Breast epithelium (tissue), 4 donors: Measurements from ENCODE around the gene DPP8. TPM values are rescaled to one million over a fixed set of nuclear protein-coding genes. Genes with fewer than 3 reads are reported as not detected.

ENCODE experiments used
- DNase-seq, 2 donors: peaks; one replicate each; pipeline ENCODE4 v3.0.0-alpha.2; 2019; ENCODE audit warnings: low spot score in 2 of 2
- H3K27ac ChIP-seq, 2 donors: fragments of 200-600 bp; sonication (generic) in 1 of 2; one replicate each; pipeline ENCODE4 v1.5.1; 2016 to 2019; ENCODE audit warnings: mild to moderate bottlenecking in 1 of 2
- H3K27me3 ChIP-seq, 2 donors: fragments of 200-600 bp; sonication (generic) in 1 of 2; one replicate each; pipeline versions ENCODE4 v1.5.1 to v1.6.0; 2017 to 2019; ENCODE audit warnings: control low read depth in 1 of 2, mild to moderate bottlenecking in 1 of 2
- H3K36me3 ChIP-seq: fragments of 200-600 bp; one replicate; pipeline ENCODE4 v1.5.1; 2019
- H3K4me1 ChIP-seq, 2 donors: fragments of 200-600 bp; sonication (generic); one replicate each; pipeline ENCODE4 v1.5.1; 2016 to 2019; ENCODE audit warnings: control low read depth in 1 of 2
- H3K4me3 ChIP-seq, 3 donors: fragments of 200-600 bp; sonication (generic); 1 replicate in 2 of 3; 2 replicates in 1 of 3; pipeline ENCODE4 v1.5.1; 2016 to 2019; ENCODE audit warnings: mild to moderate bottlenecking in 3 of 3, moderate library complexity in 2 of 3
- H3K9me3 ChIP-seq, 2 donors: fragments of 200-600 bp; sonication (generic) in 1 of 2; one replicate each; pipeline ENCODE4 v1.5.1; 2016 to 2019; ENCODE audit warnings: control low read depth in 1 of 2
- CTCF ChIP-seq, 3 donors: fragments of 450-650 bp; IDR thresholded peaks; one replicate each; pipeline ENCODE4 v1.5.1; 2016 to 2017; ENCODE audit warnings: antibody characterized with exemption in 3 of 3, mild to moderate bottlenecking in 3 of 3, moderate library complexity in 3 of 3
- POLR2A ChIP-seq: fragments of 450-650 bp; IDR thresholded peaks from one replicate; pipeline ENCODE4 v1.6.1; 2016; ENCODE audit warnings: antibody characterized with exemption, mild to moderate bottlenecking, moderate library complexity
- POLR2AphosphoS5 ChIP-seq, 3 donors: sonication (generic); formaldehyde crosslinking; IDR thresholded peaks; one replicate each; pipeline ENCODE4 v1.6.1; 2017; ENCODE audit warnings: antibody characterized with exemption in 3 of 3
- intact Hi-C: fragments of 100-400 bp; cut with DNase I; formaldehyde crosslinking; loops from one replicate; pipeline ENCODE4 v1.15.1; 2023; ENCODE audit warnings: low total_unique reads
- total RNA-seq, 3 donors: library from RNA; depleted of rRNA; stranded (reverse); fragments of >200 nt; gene quantifications; one replicate each; pipeline ENCODE4 v1.1.0, GENCODE V29; 2016

DPP8 gene
- total RNA-seq, 3 donors from 2014 or later: 35.0 to 47.0 (median 42.6) TPM

DNA sequence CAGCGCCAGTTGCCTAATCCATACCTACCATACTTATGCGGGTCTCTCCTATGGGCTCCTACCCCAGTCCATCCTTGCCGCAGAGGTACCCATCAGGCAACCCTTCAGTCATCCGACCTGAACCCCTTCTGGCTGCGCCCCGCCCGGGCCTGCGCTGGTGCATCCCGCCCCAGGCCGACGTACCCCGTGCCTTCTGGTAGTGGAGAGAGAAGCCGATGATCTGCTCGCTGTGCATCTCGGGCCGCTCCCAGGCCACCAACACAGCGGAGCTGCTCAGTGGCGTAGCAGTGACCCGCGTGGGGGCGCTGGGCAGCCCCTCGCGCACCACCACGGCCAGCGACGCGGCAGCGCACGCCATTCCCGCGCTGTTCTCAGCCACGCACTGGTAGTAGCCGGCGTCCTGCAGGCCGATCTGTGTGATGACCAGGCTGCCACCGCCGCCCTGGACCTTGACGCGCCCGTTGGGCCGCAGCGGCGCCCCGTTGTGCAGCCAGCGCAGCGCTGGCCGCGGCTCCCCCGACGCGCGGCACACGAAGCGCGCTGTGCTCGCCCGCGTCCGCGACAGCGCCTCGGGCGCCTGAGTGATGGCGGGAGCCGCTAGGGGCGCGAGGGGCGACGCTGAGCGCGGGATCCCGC, 121.8 kb downstream of the DPP8 start:
- no peak for TF ChIP-seq POLR2AphosphoS5 (IDR thresholded peaks at IDR 0.05)
- TF ChIP-seq CTCF (IDR thresholded peaks at IDR 0.05): no peak
- no peak for DNase-seq
- Histone ChIP-seq H3K27me3 (peaks cover 3 to 33% of the 10 kb centered on the region in 2 donors), H3K4me1 (no peaks in the 10 kb centered on the region), H3K27ac (no peak overlapping the region), H3K4me3 (peak overlapping the region in 2 of 3 donors; percentile 20 to 46), H3K9me3 (no peaks in the 10 kb centered on the region), H3K36me3 (no peaks in the 10 kb centered on the region)
- intact Hi-C loops: no loop called here

DNA sequence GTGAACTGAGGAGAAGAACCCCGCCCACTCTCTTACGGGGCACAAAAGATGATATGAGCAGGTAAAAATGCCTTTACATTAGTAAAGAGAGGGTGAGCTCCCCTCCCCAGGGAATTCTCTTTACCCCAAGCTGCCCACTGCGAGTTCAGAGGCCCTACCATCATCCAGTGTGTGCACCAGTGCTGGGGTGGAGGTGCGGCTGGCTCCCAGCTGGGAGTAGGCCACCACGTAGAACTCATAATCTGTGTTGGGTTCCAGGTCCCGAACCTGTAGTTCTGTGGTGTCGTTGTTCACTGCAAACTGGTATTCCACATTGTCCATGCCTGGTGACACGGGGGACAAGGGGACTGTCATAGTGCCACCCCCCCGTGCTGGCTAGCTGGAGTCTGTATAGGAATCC, 122.6 kb downstream of the DPP8 start:
- H3K4me1 ChIP-seq: no peaks in the 10 kb centered on the region
- H3K9me3 ChIP-seq: no peaks in the 10 kb centered on the region
- no peaks in the 10 kb centered on the region for H3K36me3 ChIP-seq
- intact Hi-C loops: no loop called here
- TF ChIP-seq POLR2A (no peak), POLR2AphosphoS5 (IDR thresholded peaks at IDR 0.05) (no peak), CTCF (IDR thresholded peaks at IDR 0.05) (no peak)
- H3K4me3 ChIP-seq: no peak overlapping the region
- peaks cover 3 to 33% of the 10 kb centered on the region in 2 donors for H3K27me3 ChIP-seq
- H3K27ac ChIP-seq: no peak overlapping the region
- no peak for DNase-seq

GRCh38 chr15:65394280-65394789, 123.2 kb downstream of the DPP8 start:
- intact Hi-C loops: no loop called here
- TF ChIP-seq CTCF (IDR thresholded peaks at IDR 0.05) (no peak), POLR2A (no peak), POLR2AphosphoS5 (IDR thresholded peaks at IDR 0.05) (no peak)
- no peak for DNase-seq
- no peaks in the 10 kb centered on the region for H3K9me3 ChIP-seq
- H3K36me3 ChIP-seq: no peaks in the 10 kb centered on the region
- no peak overlapping the region for H3K27ac ChIP-seq
- peaks cover 3 to 33% of the 10 kb centered on the region in 2 donors for H3K27me3 ChIP-seq
- no peak overlapping the region for H3K4me3 ChIP-seq
- no peaks in the 10 kb centered on the region for H3K4me1 ChIP-seq

DNA sequence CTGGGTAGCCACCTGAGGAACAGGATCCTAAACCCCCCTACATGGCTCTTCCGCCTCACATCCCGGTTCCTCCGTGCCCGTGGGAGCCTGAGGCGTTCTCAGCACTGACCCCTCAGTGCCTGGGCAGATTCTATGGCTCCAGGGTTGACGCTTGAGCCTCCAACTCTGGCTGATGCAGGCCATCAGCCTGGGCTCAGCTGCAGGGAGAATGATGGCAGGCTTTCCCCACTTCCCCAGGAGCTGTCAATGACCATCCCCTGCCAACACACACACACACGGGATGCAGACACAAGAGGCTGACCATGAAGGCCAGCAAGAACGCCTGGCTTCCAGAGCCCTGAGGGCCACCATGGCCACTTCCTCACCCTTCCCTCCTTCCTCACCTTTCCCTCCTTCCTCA, 123.9 kb downstream of the DPP8 start:
- intact Hi-C loops: no loop called here
- Histone ChIP-seq H3K9me3 (no peaks in the 10 kb centered on the region), H3K4me3 (no peak overlapping the region), H3K27ac (no peak overlapping the region), H3K36me3 (no peaks in the 10 kb centered on the region), H3K4me1 (no peaks in the 10 kb centered on the region), H3K27me3 (peaks cover 3 to 33% of the 10 kb centered on the region in 2 donors)
- no peak for DNase-seq
- TF ChIP-seq POLR2AphosphoS5 (IDR thresholded peaks at IDR 0.05) (no peak), CTCF (IDR thresholded peaks at IDR 0.05) (no peak), POLR2A (no peak)

DNA sequence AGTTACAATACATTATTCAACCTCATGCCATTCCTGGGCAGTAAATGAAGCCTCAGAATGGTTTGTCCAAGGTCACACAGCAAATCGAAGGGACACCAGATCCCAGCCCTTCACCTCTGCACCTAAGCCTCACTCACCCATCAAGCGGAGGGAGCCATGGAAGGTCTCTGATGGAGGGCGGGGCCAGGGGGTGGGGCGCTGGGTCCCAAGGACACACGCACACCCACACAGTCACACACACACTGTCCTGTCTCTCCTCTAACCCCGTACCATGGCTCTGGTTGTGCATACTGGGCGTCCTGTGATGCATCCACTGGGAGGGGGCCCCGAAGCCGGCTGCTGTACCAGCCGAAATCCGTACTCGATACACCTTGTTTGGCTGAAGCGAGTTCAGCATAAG, 124.4 kb downstream of the DPP8 start:
- DNase-seq: no peak
- Histone ChIP-seq H3K27ac (no peak overlapping the region), H3K4me1 (no peaks in the 10 kb centered on the region), H3K9me3 (no peaks in the 10 kb centered on the region), H3K4me3 (no peak overlapping the region), H3K27me3 (peaks cover 3 to 33% of the 10 kb centered on the region in 2 donors), H3K36me3 (no peaks in the 10 kb centered on the region)
- intact Hi-C loops: no loop called here
- no peak for TF ChIP-seq POLR2A
- TF ChIP-seq CTCF (IDR thresholded peaks at IDR 0.05): no peak

Other genes with a start within 250 kb of the DPP8 start
- 10 to 100 TPM in 2 of 3 donors, 1 to 10 TPM in 1; 8.5 to 14.9 (median 10.6) TPM for gene PARP16, start 230.8 kb downstream of the DPP8 start, total RNA-seq
- gene RNU5A-1, start 221.6 kb downstream of the DPP8 start, total RNA-seq: not detected
- gene RNU5B-1, start 213.0 kb downstream of the DPP8 start, total RNA-seq: not detected
- gene IGDCC3, start 139.7 kb downstream of the DPP8 start, total RNA-seq: 1 to 10 TPM in 1 of 3 donors, under 1 TPM in 1, not detected in 1; 0.33 to 1.8 TPM
- under 1 TPM; 0.66 to 0.88 (median 0.80) TPM for gene IGDCC4, start 94.7 kb downstream of the DPP8 start, total RNA-seq
- 100 to 1,000 TPM in 1 of 3 donors, 10 to 100 TPM in 2; 23.2 to 103 (median 78.3) TPM for gene HACD3, start 12.8 kb upstream of the DPP8 start, total RNA-seq
- 10 to 100 TPM; 34.6 to 54.3 (median 37.7) TPM for gene INTS14, start 93.4 kb upstream of the DPP8 start, total RNA-seq
- gene SLC24A1, start 104.2 kb upstream of the DPP8 start, total RNA-seq: 10 to 100 TPM in 2 of 3 donors, 1 to 10 TPM in 1; 9.5 to 12.3 (median 10.7) TPM